NCI-H1694 (cell line): ENCODE data around the gene SPATA33.
A peak's percentile ranks its signal among the peaks of the same experiment; 100 is the strongest.

Source experiments
- DNase-seq: peaks from one replicate; lab custom pipeline; 2025; lab: John Stamatoyannopoulos, UW

SPATA33 gene

DNA sequence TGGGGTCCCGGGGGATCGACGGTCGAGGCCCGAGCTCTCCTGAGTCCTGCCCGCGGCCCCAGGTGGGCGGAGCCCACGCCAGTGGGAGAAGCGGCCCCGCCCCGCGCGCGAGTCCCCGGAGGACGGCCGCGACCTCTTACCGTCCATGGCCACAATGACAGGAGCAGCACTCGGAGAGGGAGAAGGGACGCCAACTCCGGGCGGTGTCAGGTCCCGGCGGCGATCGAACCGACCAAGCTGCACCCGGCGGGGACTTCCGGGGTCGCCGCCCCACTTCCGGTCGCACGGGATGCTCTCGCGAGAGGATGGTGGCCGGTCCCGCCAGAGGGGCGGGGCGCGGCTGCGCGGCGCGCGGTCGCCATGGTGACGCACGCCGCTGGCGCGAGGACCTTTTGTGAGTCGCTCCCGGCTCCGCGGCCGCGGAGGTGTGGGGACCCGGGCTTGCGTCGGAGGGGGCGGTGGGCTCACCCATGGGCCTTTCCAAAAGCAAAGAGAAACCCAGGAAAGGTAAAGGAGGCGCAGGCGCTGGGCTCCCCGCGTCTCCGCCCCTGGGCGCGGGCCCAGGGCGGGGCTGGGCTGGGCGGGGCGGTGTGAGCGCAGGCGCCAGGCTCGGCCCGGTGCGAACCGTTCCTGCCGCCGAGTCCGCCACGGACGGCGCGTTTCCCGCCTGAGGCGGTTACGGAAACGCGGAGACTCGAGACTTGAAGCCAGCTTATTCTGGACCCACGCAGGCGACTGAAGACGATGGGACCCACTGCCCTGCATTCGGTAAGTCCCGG, at the start of gene SPATA33, which contains the start of gene CHMP1A:
Gene SPATA33, plus strand, starts transcription at position 395 of the 779 bp plus-strand sequence. Its CDS starts 76 bp downstream, at position 471.
Gene CHMP1A, minus strand, starts transcription at position 267 of the 779 bp plus-strand sequence. Its CDS starts 120 bp downstream, at position 147.
- DNase-seq = peak; percentile 27

DNA sequence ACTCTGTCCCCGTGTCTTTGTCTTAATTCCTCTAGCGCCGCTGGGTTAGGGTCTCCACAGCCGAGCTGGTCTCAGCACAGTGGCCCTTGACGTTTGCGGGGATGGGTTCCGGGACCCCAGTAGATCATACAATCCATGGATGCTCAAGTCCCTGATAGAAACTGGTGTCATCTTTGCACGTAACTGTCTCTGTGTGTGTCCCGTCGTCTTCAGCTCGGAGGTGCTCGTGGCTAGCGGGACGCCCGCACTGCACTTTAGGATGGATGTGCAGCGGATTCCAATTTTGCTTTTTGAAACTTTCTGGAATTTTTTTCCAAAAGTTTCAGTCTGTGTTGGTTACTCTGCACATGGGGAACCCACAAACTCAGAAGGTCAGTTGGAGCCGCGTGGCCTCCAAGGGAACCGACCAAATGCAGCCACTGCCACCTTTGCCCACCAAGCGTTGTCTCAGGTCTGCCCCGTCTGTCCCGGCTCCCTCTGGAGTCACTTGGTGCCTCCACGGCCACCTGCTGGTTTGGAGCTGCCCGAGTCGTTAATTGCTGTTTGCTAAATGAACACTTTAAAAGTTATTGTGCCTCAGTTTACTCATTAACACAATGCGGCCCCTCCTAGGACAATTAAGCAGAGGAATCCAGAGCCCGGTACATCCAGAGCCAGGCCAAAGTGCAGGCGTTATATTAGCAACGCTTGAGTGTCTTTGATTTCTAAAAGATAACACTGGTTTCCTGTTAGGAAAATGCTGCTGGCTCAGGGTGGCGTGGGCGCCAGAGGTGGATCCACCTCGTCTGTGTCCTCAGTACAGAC, 49.5 kb upstream of the SPATA33 start:
- DNase-seq = no peak

DNA sequence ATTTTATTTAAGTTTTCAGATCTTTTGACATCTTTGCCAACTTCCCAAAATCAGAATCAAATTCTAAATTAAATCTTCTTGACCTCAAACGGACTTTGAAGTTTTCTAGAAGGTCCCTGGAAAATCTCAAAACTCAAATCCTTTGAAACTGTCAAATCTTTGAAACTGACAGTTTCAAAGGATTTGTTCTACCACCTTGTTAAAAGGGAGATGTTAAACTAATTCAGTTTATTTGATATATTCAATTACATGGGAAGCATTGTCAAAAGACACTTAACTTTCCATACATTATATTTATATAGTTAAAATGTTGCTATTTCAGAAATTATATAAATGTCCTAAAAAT, 47.6 kb upstream of the SPATA33 start:
- DNase-seq = no peak

DNA sequence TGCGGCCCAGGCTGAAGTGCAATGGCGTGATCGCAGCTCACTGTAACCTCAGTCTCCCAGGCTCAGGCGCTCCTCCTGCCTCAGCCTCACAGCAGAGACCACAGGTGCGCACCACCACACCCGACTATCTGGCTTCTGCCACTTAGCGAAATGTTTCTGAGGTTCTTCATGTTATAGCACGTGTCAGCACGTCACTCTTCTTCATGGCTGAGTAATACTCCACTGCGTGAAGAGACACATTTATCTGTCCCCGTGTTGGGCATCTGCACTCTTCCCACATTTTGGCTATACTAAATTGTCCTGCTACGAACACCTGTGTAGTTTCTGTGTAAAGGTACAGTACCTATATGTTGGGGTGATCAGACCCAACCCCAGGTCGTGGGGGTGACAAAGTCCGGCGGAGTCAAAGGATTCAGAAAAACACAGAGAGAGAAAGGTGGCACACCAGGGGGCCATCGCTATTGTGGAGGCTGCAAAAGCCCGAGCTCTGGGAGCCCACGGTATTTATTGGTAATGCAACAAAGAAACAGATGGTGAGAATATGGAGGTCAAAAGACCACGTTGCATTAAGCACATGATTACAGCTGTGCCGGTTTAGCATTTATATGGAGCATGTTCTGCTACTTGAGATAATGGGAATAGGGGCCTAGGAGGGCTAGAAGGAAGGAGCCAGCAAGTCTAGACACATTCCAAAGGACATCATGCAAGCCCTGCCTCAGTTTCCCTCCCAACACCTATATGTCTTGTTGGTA, 45.0 kb upstream of the SPATA33 start:
- DNase-seq = no peak

DNA sequence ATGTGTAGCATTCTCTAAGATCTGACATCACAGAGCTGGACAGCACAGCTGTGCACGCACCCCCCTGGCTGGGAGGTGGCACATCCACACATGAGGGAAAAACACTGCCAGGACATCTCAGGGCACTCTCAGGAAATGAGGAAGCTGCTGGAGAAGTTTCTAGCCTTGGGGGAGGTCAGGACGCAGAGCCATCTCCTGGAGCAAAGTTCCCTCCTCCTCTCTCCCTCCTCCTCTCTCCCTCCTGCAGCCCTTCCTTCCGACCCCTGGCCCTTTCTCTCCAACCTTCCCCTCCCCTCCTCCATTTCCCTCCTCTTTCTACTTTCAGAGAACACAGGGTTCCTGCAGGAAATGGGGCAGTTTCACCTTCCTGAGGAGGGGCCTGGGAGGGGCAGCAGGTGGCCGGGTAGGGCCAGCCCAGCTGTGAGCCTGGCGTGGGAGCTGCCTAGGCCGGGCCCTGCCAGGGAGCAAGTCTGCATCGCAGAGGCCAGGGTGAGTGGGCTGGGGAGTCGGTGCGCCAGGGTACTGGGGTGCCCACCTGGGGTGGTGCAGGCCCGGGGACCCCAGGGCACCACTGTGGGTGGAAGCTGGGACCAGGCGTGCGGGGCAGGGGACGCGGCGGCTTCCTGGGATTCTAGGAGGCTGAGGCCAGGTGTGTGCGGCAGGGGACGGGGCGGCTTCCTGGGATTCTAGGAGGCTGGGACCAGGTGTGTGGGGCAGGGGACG, 44.2 kb upstream of the SPATA33 start, which contains the start of gene DPEP1:
Gene DPEP1, plus strand, starts transcription at position 412 of the 723 bp plus-strand sequence. CDS start 16,769 bp downstream, outside the sequence.
- DNase-seq = no peak

DNA sequence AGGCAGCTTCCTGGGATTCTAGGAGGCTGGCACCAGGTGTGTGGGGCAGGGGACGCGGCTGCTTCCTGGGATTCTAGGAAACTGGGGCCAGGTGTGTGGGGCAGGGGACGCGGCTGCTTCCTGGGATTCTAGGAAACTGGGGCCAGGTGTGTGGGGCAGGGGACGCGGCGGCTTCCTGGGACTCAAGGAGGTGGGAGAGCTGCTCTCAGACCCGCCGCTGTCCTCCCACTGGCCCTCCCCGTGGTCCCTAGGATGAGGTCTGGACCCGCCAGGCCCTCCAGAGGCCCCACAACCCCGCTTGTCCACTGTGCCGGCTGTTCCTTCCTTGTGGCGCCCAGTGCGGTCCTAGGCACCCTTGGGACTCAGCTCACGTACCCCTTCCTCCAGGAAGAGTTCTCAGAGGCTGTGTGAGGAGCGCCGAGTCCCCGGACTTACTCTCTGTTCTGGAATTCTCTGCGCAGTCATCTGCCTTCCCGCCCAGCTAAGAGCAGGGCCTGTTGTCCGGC, 43.6 kb upstream of the SPATA33 start:
- no peak for DNase-seq

DNA sequence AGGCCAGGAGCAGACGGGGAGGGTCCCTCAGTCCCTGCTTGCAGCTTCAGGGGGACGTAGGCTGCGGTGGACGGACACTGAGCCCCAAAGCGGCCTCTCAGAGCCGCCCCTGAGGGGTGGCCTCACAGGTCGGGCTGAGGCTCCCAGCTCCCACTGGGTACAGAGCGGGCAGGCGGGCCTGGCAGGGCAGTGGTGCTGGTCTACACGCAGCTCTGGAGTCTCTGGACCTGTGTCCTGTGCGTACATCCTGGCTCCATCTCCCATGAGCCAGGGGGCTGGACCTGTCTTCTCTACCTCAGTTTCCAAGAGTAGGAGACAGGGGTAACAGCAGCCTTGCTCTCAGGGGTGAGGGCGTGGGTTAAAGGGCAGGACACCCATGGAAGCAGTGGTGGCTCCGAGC, 42.5 kb upstream of the SPATA33 start:
- no peak for DNase-seq

DNA sequence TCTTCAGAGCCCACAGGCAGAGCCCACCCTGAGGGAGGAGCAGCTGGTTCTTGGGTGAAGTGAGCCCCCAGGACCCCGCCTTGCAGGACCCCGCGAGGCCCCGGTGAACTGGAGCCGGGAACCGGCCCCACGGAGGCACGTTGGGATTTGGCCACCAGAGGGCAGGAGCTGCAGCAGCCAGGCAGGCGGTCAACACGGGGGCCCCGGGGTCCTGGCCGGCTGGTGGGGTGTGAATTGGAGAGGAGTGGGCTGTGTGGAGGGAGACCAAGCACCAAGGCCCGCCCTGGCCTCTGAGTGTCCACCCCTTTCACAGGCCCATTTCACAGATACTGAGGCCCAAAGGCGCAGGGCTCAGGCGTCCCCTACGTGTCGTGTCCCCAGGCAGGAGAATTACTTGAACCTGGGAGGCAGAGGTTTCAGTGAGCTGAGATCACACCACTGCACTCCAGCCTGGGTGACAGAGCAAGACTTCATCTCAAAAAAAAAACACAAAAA, 42.0 kb upstream of the SPATA33 start:
- DNase-seq = no peak

DNA sequence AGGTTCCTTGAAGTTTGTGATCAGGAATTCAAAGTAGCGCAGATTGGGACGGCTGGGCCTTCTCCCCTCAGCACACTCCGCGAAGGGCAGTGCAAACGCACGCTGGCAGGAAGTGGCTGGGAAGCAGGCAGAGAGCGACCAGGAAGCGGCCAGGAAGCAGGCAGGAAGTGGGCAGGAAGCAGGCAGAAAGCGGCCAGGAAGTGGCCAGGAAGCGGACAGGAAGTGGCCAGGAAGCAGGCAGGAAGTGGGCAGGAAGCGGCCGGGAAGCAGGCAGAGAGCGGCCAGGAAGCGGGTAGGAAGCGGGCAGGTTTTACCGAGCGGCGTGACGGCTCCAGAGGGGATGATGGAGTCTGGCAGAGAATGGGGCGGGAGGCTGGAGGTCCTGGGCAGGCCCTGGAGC, 41.0 kb upstream of the SPATA33 start:
- no peak for DNase-seq

DNA sequence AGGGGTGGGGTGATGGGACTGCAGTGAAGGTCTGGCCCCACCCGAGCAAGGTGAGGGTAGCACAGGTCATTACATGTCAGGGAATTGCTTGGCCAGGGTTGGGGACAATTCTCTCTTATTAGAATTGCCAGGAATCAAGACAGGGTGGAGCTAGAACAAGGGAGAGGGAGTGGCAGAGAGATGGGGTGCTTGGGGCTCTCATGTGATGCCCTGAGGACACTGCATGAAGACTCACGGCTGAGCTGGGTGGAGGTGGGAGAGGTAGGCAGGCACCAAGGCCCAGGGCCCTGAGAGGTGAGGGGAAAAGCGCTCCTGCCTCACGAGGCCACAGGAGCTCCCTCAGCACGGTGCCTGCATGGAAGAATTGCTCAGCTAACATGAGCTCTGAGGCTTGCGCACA, 40.6 kb upstream of the SPATA33 start:
- DNase-seq = no peak

DNA sequence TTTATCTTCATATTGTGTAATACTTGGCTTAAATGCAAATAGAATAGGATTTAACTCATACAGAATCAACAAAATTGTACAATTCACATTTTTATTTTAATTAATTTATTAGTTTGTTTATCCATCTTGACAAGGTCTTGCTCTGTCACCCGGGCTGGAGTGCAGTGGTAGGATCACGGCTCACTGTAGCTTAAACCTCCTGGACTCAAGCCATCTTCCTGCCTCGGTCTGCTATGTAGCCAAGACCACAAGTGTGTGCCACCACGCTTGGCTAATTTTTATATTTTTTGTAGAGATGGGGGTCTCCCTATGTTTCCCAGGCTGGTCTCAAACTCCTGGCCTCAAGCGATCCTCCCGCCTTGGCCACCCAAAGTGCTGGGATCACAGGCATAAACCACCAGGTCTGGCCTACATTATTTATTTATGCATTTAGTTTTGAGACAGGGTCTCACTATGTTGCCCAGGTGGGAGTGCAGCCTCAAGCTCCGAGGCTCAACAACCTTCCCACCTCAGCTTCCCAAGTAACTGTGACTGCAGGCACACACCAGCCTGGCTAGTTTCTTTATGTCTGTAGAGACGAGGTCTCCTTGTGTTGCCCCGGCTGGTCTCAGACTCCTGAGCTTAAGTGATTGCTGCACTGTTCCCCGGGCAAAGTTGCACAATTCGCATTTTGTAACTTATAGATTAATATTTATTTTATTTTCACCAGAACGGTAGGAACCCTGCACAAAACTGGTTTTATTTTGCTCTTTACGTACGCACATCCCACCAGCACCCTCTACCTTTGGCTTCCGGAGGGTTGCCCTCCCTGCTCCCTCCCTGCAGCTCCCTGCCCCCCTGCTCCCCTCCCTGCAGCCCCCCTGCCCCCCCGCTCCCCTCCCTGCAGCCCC, 39.3 kb upstream of the SPATA33 start:
- DNase-seq = no peak

DNA sequence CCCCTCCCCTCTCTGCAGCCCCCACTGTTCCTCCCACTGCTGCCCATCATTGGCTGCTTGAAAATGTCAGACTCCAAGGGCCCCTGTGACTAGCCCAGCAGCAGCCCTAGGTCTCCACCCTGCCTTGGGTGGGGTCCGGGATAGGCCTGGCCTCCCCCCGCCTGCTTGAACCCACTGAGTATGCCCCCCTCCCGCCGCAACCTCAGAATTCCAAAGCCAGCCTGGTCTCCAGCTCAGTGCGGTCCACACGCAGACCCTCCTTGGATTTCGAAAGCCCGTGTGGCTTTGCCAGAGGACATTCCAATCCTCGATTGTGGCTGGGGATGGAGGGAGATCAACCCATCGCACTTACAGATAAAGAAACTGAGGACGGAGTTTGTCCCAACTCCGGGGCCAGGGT, 37.8 kb upstream of the SPATA33 start:
- no peak for DNase-seq

DNA sequence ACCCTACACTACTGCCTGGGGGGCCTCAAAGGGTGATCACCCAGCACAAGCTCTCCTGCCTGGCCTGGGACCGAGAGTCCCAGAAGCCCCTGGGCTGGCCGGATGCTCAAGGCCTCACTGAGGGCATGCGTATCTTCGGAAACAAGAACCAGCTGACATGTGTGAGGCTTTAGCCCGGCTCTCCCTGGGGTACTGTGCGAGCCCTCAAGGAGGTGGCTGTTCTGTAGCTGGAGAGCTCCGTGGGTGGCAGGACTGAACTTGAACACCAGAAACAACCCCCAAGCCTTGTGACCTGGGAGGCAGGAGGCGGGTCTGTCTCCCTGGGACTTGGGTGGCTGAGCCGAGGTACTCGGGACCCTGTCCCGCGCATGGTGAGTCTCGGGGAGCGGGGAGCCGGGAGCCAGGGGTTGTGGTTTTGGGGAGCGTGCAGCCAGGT, 37.2 kb upstream of the SPATA33 start:
- DNase-seq = no peak

DNA sequence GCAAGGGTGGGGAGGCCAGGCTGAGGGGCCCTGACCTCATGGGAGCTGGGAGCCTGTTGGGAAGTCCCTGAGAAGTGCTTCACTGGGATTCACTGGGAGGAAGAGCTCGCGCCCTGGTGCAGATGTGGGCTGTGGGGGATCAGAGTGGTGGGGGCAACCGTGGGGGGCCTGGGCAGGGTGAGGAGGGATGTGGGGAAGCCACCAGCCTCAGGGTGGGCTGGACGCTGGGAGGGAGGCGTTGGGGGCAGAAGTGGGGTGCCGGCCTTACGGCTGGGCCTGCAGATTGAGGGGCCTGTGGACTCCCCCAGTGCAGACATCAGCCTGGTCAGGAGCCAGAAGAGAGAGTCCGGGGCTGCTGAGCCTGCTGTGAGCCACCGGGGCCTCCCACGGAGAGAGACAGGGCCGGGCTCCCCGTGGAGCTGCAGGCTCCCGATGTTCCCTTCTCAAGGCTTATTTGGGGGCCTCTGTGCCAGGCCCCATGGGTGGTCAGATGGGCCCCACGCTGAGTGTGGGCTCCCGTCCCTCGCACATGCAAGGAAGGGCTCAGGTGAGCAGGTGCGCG, 36.4 kb upstream of the SPATA33 start:
- DNase-seq = no peak

DNA sequence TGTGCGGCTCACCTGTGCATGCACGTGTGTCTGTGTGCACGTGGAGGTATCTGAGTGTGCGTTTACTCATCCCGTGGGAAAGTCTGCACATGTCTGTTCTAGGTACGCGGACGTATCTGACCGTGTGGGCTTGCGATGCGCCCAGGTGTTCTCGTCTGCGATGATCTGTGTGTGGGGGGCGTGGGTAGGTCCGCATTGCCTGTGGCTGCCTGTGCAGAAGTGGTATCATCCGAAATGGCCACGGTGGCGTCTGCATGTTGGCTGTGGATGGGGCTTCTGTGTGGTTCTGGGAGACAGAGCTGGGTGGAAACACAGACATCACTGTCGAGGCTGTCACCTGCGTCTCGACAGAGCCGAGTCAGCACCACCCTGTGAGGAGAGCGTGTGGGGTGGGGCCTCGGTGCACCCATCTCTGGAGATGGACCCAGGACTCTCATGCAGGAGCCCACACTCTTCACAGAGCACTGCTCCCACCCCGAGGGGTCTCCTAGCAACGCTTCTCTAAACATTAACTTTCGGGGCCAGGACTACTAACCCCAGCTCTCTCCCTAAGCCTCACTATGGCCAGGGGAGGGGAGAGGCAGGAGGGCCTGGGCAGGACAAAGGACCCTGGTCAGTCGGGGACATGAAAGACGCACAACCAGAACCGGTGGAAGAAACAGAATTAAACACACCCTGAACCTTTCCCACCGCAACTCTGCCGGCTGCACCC, 35.8 kb upstream of the SPATA33 start:
- DNase-seq = no peak

DNA sequence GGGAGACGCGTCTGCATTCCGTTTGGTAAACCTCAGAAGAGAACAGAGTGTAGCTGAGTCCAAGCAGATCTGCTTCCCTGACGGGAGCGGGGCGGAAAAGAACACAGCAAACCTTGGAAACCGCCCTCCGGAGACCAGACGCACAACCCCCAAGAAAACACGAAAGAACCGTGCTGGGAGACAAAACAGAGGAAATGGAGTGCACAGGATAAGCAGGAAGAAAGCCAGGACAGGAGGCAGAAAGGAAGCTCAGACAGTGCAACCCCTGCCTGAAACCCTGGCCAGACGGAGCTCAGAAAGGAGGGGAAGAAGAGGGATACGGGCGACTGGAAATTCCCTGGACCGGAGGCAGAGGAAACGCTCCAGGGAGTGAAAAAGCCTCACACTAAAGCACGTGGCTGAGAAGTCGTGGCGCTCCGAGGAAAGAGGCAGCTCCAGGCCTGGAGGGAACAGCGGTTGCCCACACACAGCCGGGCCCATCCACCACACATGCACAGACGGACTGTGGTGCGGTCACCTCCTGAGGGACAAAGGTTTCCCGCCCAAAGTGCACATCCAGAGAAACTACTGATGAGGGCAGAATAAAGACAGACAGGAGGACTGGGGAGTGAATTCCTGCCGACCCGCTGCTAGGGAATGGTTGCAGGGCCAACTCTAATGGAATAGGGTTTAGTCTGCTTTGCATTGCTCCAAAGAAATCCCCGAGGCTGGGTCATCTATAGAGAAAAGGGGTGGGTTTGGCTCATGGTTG, 34.0 kb upstream of the SPATA33 start:
- DNase-seq = no peak

DNA sequence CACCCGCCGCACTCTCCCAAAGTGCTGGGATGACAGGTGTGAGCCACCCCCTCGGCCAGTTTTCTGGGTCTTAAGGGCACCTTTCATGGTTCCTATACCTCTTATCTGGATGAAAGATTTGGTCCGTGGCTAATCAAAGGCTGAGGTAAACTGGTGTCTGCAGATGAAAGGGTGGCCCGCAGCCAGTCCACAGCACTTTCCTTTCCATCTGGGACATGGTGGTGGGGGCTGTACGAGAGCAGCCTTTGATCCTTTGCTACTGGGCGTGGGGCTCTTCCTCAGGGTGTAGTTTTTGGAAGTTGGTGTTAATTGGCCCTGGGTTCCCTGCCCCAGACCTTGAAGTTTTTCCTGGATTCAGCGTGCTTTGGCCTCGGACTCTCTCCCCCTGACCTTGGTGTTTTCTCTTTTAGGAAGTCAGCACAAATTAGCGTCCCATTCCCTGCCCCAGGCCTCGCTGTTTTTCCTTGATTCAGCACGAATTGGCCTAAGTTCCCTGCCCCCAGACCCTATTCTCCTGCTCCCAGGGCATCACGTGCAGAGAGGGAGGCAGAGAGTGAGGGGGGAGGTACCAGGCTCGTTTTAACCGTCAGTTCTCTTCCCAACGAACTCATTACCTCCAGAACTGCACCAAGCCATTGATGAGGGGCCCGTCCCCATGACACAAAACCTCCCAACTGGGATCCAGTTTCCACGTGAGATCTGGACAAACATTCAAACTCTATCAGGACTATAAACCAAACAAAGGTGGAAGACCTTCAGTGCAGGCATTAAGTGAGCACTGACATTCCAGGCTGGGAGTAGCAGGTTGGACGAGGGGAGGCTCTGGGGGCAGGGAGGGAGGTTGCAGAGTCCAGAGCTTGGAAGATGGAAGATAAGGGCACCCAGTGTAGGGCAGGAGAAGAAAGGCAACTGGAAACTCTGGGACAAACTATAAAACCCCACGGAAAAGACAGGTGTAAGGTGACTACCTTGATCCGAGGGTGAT, 32.6 kb upstream of the SPATA33 start:
- no peak for DNase-seq
